Upper lobe of left lung (tissue), 6 donors: ENCODE results near the gene BUD13. TPM values are rescaled to one million over a fixed set of nuclear protein-coding genes. Genes with fewer than 3 reads are reported as not detected.

Experiments used
- ATAC-seq, 2 donors: fragments of 200-7000 bp; cut with Tn5 transposase; one replicate each; pipeline ENCODE4 v1.9.1; 2022; ENCODE audit warnings: mild to moderate bottlenecking in 2 of 2, moderate library complexity in 2 of 2; ENCODE audit not compliant: low FRiP score in 2 of 2
- DNase-seq, 2 donors: peaks; one replicate each; pipeline ENCODE4 v3.0.0-alpha.2; 2019 to 2020
- H3K27ac ChIP-seq, 4 donors: fragments of 200-600 bp; sonication (generic); one replicate each; pipeline ENCODE4 v1.5.1; 2016 to 2019
- H3K27me3 ChIP-seq, 4 donors: fragments of 200-600 bp; sonication (generic); one replicate each; pipeline ENCODE4 v1.5.1; 2017 to 2019
- H3K36me3 ChIP-seq, 4 donors: fragments of 200-600 bp; sonication (generic); one replicate each; pipeline ENCODE4 v1.5.1; 2016 to 2019
- H3K4me1 ChIP-seq, 4 donors: fragments of 200-600 bp; sonication (generic); one replicate each; pipeline ENCODE4 v1.5.1; 2018 to 2019
- H3K4me3 ChIP-seq, 4 donors: fragments of 200-600 bp; sonication (generic); one replicate each; pipeline ENCODE4 v1.5.1; 2017 to 2019; ENCODE audit warnings: mild to moderate bottlenecking in 2 of 4, moderate library complexity in 1 of 4
- H3K9me3 ChIP-seq, 4 donors: fragments of 200-600 bp; sonication (generic); one replicate each; pipeline ENCODE4 v1.5.1; 2018 to 2019
- EP300 ChIP-seq, 4 donors: sonication (generic); formaldehyde crosslinking; IDR thresholded peaks; one replicate each; pipeline ENCODE4 v1.5.1; 2017; ENCODE audit warnings: antibody characterized with exemption in 4 of 4, control low read depth in 2 of 4
- POLR2A ChIP-seq, 4 donors: fragments of 450-650 bp; IDR thresholded peaks; one replicate each; pipeline ENCODE4 v1.5.1; 2016 to 2017; ENCODE audit warnings: antibody characterized with exemption in 4 of 4, mild to moderate bottlenecking in 2 of 4
- POLR2AphosphoS5 ChIP-seq, 2 donors: sonication (generic); formaldehyde crosslinking; IDR thresholded peaks; one replicate each; pipeline ENCODE4 v1.5.1; 2017; ENCODE audit warnings: antibody characterized with exemption in 2 of 2
- WGBS, 2 donors: methylation state at CpG; one replicate each; pipeline ENCODE4 v1.1.5; 2017 to 2018; 5-methylcytosine and 5-hydroxymethylcytosine counted together
- total RNA-seq, 6 donors: library from RNA; depleted of rRNA in 4 of 6; stranded (reverse); fragments of >200 nt in 4 of 6; gene quantifications; one replicate each; pipeline versions ENCODE4 v1.1.0 to v1.2.1, GENCODE V29; 2016 to 2021
- TF ChIP-seq, protein P1 (sequence below), 6 experiments: fragments of 450-650 bp in 4 of 6; fragments of 200-600 bp in 2 of 6; sonication (generic) in 2 of 6; IDR thresholded peaks; one replicate each; pipeline ENCODE4 v1.5.1; 2016 to 2019; ENCODE audit warnings: antibody characterized with exemption in 6 of 6
- donor health status: DM: no; HTN: no; CAD: no; lungs with moderate emphysema.
- donor health status: DM: no; HTN: yes; CAD: no; lungs with severe emphysema.

The BUD13 gene
- total RNA-seq, 6 donors from 2014 or later, result 12.1 to 18.9 (median 17.0) TPM

DNA sequence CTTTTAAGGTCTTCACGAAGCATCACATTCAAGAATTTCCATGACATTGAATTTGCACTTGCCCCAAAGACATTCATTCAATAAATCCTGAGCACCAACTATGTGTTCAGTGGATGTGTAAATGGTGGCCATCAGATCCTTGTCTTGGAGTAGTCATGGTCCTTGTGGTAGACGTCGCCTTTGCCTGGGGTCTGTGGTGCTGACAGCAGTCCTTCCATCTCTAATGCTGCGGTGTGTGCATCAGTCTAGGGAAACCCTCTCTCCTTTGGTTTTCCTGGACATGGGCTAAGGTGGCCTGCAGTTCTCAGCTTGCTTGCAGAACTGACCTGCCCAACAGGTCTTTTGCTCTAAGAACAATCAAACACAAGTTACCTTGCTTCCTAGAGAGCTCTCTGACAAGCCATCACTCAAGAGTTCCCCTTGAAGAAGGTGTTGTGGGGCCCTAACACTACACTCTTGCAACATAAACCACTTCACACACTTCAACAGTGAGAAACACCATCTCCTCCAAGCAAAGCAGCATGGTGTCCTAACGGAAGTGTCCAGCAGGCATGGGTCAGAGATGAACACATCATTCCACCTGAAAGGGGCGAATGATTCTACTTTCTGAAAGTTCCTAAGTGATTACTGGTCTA, 72.1 kb downstream of the BUD13 start:
- Histone ChIP-seq H3K9me3 (no peaks in the 10 kb centered on the region), H3K27ac (no peak overlapping the region), H3K4me1 (peaks cover 0 to 7% (median 0%) of the 10 kb centered on the region in 4 donors), H3K36me3 (no peaks in the 10 kb centered on the region), H3K27me3 (no peaks in the 10 kb centered on the region), H3K4me3 (no peak overlapping the region)
- peak in 1 of 2 donors; percentile 33 for DNase-seq
- WGBS, 2 donors, result 86 to 88% methylated on average over 5 to 6 of the region's 6 CpGs
- TF ChIP-seq EP300 (IDR thresholded peaks at IDR 0.05), result no peak
- TF ChIP-seq, protein P1, sequence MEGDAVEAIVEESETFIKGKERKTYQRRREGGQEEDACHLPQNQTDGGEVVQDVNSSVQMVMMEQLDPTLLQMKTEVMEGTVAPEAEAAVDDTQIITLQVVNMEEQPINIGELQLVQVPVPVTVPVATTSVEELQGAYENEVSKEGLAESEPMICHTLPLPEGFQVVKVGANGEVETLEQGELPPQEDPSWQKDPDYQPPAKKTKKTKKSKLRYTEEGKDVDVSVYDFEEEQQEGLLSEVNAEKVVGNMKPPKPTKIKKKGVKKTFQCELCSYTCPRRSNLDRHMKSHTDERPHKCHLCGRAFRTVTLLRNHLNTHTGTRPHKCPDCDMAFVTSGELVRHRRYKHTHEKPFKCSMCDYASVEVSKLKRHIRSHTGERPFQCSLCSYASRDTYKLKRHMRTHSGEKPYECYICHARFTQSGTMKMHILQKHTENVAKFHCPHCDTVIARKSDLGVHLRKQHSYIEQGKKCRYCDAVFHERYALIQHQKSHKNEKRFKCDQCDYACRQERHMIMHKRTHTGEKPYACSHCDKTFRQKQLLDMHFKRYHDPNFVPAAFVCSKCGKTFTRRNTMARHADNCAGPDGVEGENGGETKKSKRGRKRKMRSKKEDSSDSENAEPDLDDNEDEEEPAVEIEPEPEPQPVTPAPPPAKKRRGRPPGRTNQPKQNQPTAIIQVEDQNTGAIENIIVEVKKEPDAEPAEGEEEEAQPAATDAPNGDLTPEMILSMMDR (IDR thresholded peaks at IDR 0.05), result no peak
- no peak for TF ChIP-seq POLR2A (IDR thresholded peaks at IDR 0.05)
- TF ChIP-seq POLR2AphosphoS5 (IDR thresholded peaks at IDR 0.05), result no peak
- no peak for ATAC-seq

Other genes starting within 250 kb of the BUD13 start
- 10 to 100 TPM; 17.6 to 56.1 (median 34.4) TPM for gene ZPR1, start 15.0 kb upstream of the BUD13 start, total RNA-seq
- under 1 TPM in 2 of 6 donors, not detected in 4; 0.20 to 0.57 TPM for gene APOA5, start 18.9 kb upstream of the BUD13 start, total RNA-seq
- not detected for gene APOA4, start 50.3 kb upstream of the BUD13 start, total RNA-seq
- 1 to 10 TPM in 2 of 6 donors, not detected in 4; 3.7 to 4.4 TPM for gene APOC3, start 56.9 kb upstream of the BUD13 start, total RNA-seq
- gene APOA1, start 64.6 kb upstream of the BUD13 start, total RNA-seq, result 10 to 100 TPM in 2 of 6 donors, 1 to 10 TPM in 4; 3.1 to 36.0 (median 5.9) TPM